CD14-positive monocyte (primary cell): ENCODE measurements around the gene PDE4B. TPM values are rescaled to one million over a fixed set of nuclear protein-coding genes. Genes with fewer than 3 reads are reported as not detected.

Experiments used
- DNase-seq, 3 donors: peaks; one replicate each; pipeline ENCODE4 v3.0.0-alpha.2; 2011 to 2022
- H2AFZ ChIP-seq: 2 replicates; pipeline ENCODE4 v1.6.0; 2012; ENCODE audit warnings: mild to moderate bottlenecking, low read depth, low read length, inconsistent platforms; ENCODE audit not compliant: insufficient read depth, poor library complexity, severe bottlenecking
- H3K27ac ChIP-seq, 2 donors: 1 replicate in 1 of 2; 2 replicates in 1 of 2; pipeline ENCODE4 v1.5.1; 2012 to 2013; ENCODE audit warnings: low read length in 2 of 2, control low read depth in 1 of 2, inconsistent platforms in 1 of 2, low read depth in 1 of 2, mild to moderate bottlenecking in 1 of 2
- H3K27me3 ChIP-seq, 2 donors: one replicate each; pipeline versions ENCODE4 v1.6.0 to v1.6.1; 2011 to 2013; ENCODE audit warnings: low read length in 2 of 2; ENCODE audit not compliant: control insufficient read depth in 2 of 2, insufficient read depth in 2 of 2
- H3K36me3 ChIP-seq, 2 donors: replicated peaks in 1 of 2; 1 replicate in 1 of 2; 2 replicates in 1 of 2; pipeline versions ENCODE4 v1.5.1 to v1.6.1; 2012 to 2013; ENCODE audit warnings: low read length in 2 of 2, control low read depth in 1 of 2, inconsistent platforms in 1 of 2, mild to moderate bottlenecking in 1 of 2; ENCODE audit not compliant: insufficient read depth in 2 of 2, control insufficient read depth in 1 of 2
- H3K4me1 ChIP-seq, 2 donors: 1 replicate in 1 of 2; 2 replicates in 1 of 2; pipeline versions ENCODE4 v1.5.1 to v1.6.1; 2012 to 2013; ENCODE audit warnings: low read length in 2 of 2, control low read depth in 1 of 2, inconsistent platforms in 1 of 2, mild to moderate bottlenecking in 1 of 2, moderate library complexity in 1 of 2; ENCODE audit not compliant: insufficient read depth in 2 of 2, control insufficient read depth in 1 of 2
- H3K4me2 ChIP-seq: replicated peaks from 2 replicates; pipeline ENCODE3; 2012; ENCODE audit warnings: low read length, moderate library complexity, mild to moderate bottlenecking; ENCODE audit not compliant: poor library complexity, severe bottlenecking; ENCODE audit errors: extremely low read depth
- H3K4me3 ChIP-seq, 3 experiments: fragments of 200-600 bp in 1 of 3; sonication (generic) in 1 of 3; replicated peaks in 1 of 3; 1 replicate in 2 of 3; 2 replicates in 1 of 3; pipeline ENCODE4 v1.5.1; 2011 to 2013; ENCODE audit warnings: low read length in 3 of 3, mild to moderate bottlenecking in 3 of 3, control low read depth in 2 of 3, low read depth in 2 of 3, inconsistent platforms in 1 of 3, moderate library complexity in 1 of 3
- H3K79me2 ChIP-seq: 2 replicates; pipeline ENCODE4 v1.6.0; 2012; ENCODE audit warnings: mild to moderate bottlenecking, control low read depth, inconsistent platforms, low read length, moderate library complexity; ENCODE audit not compliant: insufficient read depth
- H3K9ac ChIP-seq: 2 replicates; pipeline ENCODE4 v1.6.0; 2017; ENCODE audit warnings: low read length, mild to moderate bottlenecking; ENCODE audit not compliant: insufficient read depth, poor library complexity, severe bottlenecking
- H3K9me3 ChIP-seq, 2 donors: replicated peaks in 1 of 2; 1 replicate in 1 of 2; 2 replicates in 1 of 2; pipeline versions ENCODE4 v1.5.1 to v1.6.1; 2012 to 2013; ENCODE audit warnings: low read length in 2 of 2, control low read depth in 1 of 2; ENCODE audit not compliant: control insufficient read depth in 1 of 2, insufficient read depth in 1 of 2
- H4K20me1 ChIP-seq: 2 replicates; pipeline ENCODE4 v1.6.0; 2012; ENCODE audit warnings: mild to moderate bottlenecking, low read length, control low read depth, moderate library complexity; ENCODE audit not compliant: insufficient read depth
- H3K27ac Mint-ChIP-seq, 7 donors: one replicate each; pipeline ENCODE4 v1.8.0; 2020; ENCODE audit warnings: mild to moderate bottlenecking in 7 of 7, mixed read lengths in 7 of 7, moderate library complexity in 6 of 7, inconsistent platforms in 2 of 7
- H3K27me3 Mint-ChIP-seq, 3 donors: one replicate each; pipeline ENCODE4 v1.8.0; 2021 to 2022; ENCODE audit warnings: low read depth in 3 of 3, mild to moderate bottlenecking in 3 of 3, mixed read lengths in 3 of 3, moderate library complexity in 3 of 3, inconsistent platforms in 1 of 3
- H3K36me3 Mint-ChIP-seq, 2 donors: one replicate each; pipeline ENCODE4 v1.8.0; 2020; ENCODE audit warnings: mixed read lengths in 2 of 2, inconsistent platforms in 1 of 2, mild to moderate bottlenecking in 1 of 2
- H3K4me1 Mint-ChIP-seq: one replicate; pipeline ENCODE4 v1.8.0; 2020; ENCODE audit warnings: mild to moderate bottlenecking, mixed read lengths
- H3K4me3 Mint-ChIP-seq, 2 donors: one replicate each; pipeline ENCODE4 v1.8.0; 2020; ENCODE audit warnings: mild to moderate bottlenecking in 2 of 2, mixed read lengths in 2 of 2, moderate library complexity in 1 of 2
- H3K9me3 Mint-ChIP-seq, 7 donors: one replicate each; pipeline ENCODE4 v1.8.0; 2020 to 2022; ENCODE audit warnings: mixed read lengths in 7 of 7, mild to moderate bottlenecking in 6 of 7, moderate library complexity in 6 of 7, inconsistent platforms in 2 of 7
- CTCF ChIP-seq: fragments of 200-600 bp; IDR thresholded peaks from one replicate; pipeline ENCODE4 v1.8.0; 2022; ENCODE audit warnings: antibody characterized with exemption, mild to moderate bottlenecking
- WGBS: methylation state at CpG from one replicate; pipeline ENCODE4 v1.1.5; 2013; ENCODE audit warnings: missing lambda C conversion rate; ENCODE audit not compliant: insufficient coverage; 5-methylcytosine and 5-hydroxymethylcytosine counted together
- intact Hi-C, 2 donors: fragments of 100-400 bp; cut with micrococcal nuclease; formaldehyde crosslinking; loops; one replicate each; pipeline versions ENCODE4 v1.15.0 to v1.15.1; 2023
- polyA plus RNA-seq, 3 donors: library from polyadenylated mRNA; depleted of rRNA in 1 of 3; unstranded in 2 of 3; stranded (reverse) in 1 of 3; fragments of 300-500 nt in 2 of 3; fragments of >200 nt in 1 of 3; fragmentation: Illumina TruSeq in 2 of 3; gene quantifications; 1 replicate in 2 of 3; 2 replicates in 1 of 3; pipeline ENCODE4 v1.2.3, GENCODE V29; 2012 to 2021

Gene PDE4B
- polyA plus RNA-seq, 3 donors: 17.2 to 52.8 (median 25.2) TPM

GRCh38 chr1:66168467-66168887 lies 375.8 kb downstream of the PDE4B start:
- no peak for TF ChIP-seq CTCF

GRCh38 chr1:66168948-66169671 lies 376.4 kb downstream of the PDE4B start:
- Histone ChIP-seq H3K4me3 (no peak overlapping the region), H3K9me3 (no peaks in the 10 kb centered on the region), H3K27ac (no peak overlapping the region), H3K36me3 (no peaks in the 10 kb centered on the region), H3K79me2 (no peaks in the 10 kb centered on the region), H2AFZ (no peak overlapping the region), H3K4me1 (no peaks in the 10 kb centered on the region), H3K4me2 (no peak overlapping the region), H4K20me1 (no peaks in the 10 kb centered on the region), H3K27me3 (peaks cover 0 to 2% of the 10 kb centered on the region in 2 donors), H3K9ac (no peak overlapping the region)
- intact Hi-C loops: no loop called here
- H3K4me1 Mint-ChIP-seq: no peaks in the 10 kb centered on the region
- H3K27me3 Mint-ChIP-seq: peaks cover 0 to 3% (median 0%) of the 10 kb centered on the region in 3 donors
- H3K36me3 Mint-ChIP-seq: no peaks in the 10 kb centered on the region
- no peak overlapping the region for H3K4me3 Mint-ChIP-seq
- 79% methylated on average over 3 of the region's 6 CpGs for WGBS
- DNase-seq: no peak
- H3K9me3 Mint-ChIP-seq: peaks cover 0 to 3% (median 0%) of the 10 kb centered on the region in 7 donors
- H3K27ac Mint-ChIP-seq: no peak overlapping the region
- TF ChIP-seq CTCF: no peak

More at GRCh38 chr1:66168467-66168887, 375.8 kb downstream of the PDE4B start:
- intact Hi-C loops: no loop called here
- H3K4me1 ChIP-seq: no peaks in the 10 kb centered on the region
- no peak overlapping the region for H3K27ac ChIP-seq
- no peak for DNase-seq
- H3K79me2 ChIP-seq: no peaks in the 10 kb centered on the region
- H3K9me3 Mint-ChIP-seq: peaks cover 0 to 3% (median 0%) of the 10 kb centered on the region in 7 donors
- H3K4me3 ChIP-seq: no peak overlapping the region
- no peaks in the 10 kb centered on the region for H3K9me3 ChIP-seq
- H3K27me3 Mint-ChIP-seq: peaks cover 0 to 3% (median 0%) of the 10 kb centered on the region in 3 donors
- no peaks in the 10 kb centered on the region for H4K20me1 ChIP-seq
- no peak overlapping the region for H3K27ac Mint-ChIP-seq
- H3K4me3 Mint-ChIP-seq: no peak overlapping the region
- no peaks in the 10 kb centered on the region for H3K4me1 Mint-ChIP-seq
- H3K4me2 ChIP-seq: no peak overlapping the region
- no peak overlapping the region for H2AFZ ChIP-seq
- no peak overlapping the region for H3K9ac ChIP-seq
- no peaks in the 10 kb centered on the region for H3K36me3 Mint-ChIP-seq
- peaks cover 0 to 2% of the 10 kb centered on the region in 2 donors for H3K27me3 ChIP-seq
- WGBS: 93% methylated on average over 4 of the region's 5 CpGs
- H3K36me3 ChIP-seq: no peaks in the 10 kb centered on the region
